SHP77 (cell line): ENCODE data around the gene ALPK1.
"Not testable (repeated sequence)": the region's sequence is repeated elsewhere in the genome, so short reads cannot be mapped to it uniquely, and the experiment has no call there.

Experiments used
- DNase-seq, 2 experiments: peaks; one replicate each; lab custom pipeline; 2025; lab: John Stamatoyannopoulos, UW

The ALPK1 gene

GRCh38 chr4:112378858-112379257, 81.7 kb downstream of the ALPK1 start:
- no peak for DNase-seq

GRCh38 chr4:112379306-112379705, 82.1 kb downstream of the ALPK1 start:
- DNase-seq, result no peak

DNA sequence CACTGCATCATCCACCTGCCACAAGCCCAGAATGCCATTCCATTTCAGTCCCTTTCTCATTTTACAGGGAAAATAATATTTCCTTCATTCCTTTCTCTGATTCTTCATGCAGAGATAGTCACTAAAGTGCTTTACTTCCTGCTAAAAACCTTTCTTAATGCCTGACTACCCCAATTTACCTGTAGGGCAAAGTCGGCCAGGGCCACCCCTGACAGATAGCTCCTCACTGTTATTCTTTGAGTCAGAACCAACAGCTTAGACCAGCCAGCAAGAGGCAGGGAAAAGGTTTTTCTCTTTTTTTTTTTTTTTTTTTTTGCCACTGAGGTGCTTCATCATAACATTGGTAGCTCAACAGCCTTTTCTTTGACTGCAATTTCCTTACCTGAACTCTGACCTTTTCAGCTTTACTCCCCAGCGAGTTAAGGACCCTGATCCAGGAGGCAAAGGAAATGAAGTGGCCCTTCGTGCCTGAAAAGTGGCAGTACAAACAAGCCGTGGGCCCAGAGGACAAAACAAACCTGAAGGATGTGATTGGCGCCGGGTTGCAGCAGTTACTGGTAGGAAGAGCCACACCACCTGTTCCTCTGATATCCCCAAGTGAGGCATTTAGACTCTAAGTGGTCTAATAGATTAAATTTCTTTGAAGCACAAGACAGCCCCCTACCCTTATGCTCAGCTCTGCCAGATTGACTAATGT, 85.0 kb downstream of the ALPK1 start:
- DNase-seq, result no peak

DNA sequence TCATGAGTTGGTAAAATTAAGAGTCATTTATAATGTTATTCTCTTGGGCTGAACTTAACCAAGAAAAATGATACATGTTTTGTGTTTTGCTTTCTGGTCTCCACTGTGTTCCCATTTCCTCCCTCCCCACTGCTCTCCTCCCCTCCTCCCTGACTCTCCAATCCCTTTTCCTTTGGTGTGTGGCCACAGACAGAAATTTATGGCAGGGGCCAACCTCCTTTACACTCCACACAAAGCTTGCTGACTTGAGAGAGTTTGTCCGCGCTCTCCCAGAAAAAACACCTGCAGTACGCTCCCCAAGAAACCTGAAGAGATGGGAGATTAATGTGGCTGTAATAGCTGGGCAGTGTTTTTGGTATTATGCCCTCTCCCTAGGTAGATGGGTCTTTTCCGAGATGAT, 88.9 kb downstream of the ALPK1 start:
- DNase-seq, result no peak

GRCh38 chr4:112402098-112402497, 104.9 kb downstream of the ALPK1 start:
- no peak for DNase-seq

DNA sequence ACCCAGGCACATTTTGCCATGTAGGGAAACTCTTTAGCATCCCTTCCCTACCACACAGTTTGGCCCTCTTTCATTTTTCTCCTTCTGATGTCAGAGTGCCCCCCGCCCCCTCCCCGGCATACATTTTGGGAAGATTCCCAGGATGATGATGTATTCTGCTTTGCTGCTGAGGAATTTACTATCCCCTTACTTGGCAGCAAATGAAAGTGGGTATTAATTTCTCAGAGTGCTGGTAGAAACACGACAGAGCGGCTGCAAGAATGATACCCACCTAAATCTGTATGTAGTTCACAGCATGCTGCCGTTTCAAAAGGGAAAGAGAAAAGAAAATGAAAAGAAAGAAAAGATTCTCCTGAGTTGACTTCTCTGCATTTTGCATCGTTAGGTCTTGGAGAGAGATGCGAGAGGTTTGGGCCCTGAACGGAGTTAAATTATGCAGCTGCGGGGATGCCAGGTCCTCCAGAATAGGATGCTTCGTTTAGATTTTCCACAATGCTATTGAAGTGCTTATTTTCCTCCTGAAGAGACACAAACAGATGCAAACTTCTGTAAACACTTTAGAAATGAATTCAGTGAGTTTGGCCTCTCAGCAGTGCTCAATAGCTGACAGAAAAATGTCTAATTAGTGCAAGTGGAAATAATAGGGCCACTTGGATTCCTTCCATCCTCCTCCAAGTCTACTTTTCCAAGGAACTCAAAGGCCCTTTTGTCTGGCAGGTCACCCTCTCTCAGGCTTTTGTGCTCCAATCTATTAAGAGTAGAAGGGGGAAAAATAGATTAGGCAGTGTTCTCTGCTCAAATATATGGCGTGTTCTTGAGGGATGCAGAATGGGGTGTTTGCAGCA, 106.2 kb downstream of the ALPK1 start:
- DNase-seq, result no peak

GRCh38 chr4:112410364-112410763, 113.2 kb downstream of the ALPK1 start:
- no peak for DNase-seq

GRCh38 chr4:112410804-112411203, 113.6 kb downstream of the ALPK1 start:
- no peak for DNase-seq

DNA sequence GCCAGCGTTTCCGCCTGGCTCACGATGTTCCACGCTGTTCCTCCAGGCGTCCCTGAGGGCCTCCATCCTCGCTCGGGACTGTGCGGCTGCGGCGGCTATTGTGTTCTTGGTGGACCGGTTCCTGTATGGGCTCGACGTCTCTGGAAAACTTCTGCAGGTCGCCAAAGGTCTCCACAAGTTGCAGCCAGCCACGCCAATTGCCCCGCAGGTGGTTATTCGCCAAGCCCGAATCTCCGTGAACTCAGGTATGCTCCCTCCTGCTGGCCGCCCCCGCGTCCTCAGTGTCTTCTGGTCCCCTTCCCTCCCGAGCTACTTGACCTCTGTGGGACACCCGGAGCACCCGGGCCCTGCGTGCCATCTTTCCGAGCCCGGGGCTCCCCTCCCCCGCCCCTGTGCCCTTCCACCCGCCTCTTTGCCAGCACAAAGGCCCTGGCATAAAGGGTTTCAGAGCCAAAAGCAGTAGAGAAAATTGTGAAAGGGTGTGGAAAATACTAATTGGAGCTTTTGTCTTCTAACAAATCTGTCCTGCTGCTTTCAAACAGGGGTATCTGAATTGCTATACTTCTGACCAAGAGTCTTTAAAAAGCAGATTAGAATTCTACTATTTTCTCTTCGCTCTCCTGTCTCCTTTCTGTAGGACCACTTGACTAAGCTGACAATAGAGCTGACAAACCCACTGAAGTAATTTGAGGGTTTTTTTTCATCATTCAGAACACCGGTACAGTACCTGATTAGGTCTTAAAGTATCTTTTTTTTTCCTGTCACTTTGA, 114.8 kb downstream of the ALPK1 start:
- no peak for DNase-seq

DNA sequence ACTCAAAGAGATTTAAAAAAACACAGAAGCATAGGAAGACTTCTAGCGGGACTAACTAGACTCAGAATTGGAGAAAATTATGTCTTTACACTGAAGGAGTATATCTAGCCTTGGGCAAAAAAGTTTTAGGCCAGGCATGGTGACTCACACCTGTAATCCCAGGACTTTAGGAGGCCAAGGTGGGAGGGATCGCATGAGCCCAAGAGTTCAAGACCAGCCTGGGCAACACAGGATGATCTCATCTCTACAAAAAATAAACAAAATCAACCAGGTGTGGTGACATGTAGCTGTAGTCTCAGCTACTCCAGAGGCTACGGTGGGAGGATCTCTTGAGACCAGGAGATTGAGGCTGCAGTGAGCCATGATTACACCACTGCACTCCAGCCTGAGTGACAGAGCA, 119.3 kb downstream of the ALPK1 start:
- no peak for DNase-seq

GRCh38 chr4:112418092-112418491, 120.9 kb downstream of the ALPK1 start:
- DNase-seq, result no peak

- DNase-seq, result no peak
Observed at GRCh38 chr4:112421911-112422310, 124.7 kb downstream of the ALPK1 start.

DNA sequence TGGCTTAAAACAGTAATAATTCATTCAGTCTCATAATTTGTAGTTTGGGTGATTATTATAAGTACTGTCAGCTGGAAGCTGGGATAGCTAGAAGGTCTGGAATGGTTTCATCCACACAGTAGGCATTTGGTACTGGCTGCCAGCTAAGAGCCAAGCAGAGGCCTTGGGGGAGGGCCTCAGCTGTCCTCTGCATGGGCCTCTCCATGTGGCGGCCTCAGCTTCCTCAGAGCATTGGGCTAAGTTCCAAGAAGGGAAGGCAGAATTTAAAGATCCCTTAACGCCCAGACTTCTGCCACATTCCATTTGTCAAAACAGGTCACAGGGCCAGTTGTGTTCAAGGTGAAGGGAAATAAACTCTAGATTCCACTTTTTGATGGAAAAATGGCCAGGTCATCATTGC, 125.5 kb downstream of the ALPK1 start:
- no peak for DNase-seq

- DNase-seq, result no peak
Observed at GRCh38 chr4:112423591-112423990, 126.4 kb downstream of the ALPK1 start.

DNA sequence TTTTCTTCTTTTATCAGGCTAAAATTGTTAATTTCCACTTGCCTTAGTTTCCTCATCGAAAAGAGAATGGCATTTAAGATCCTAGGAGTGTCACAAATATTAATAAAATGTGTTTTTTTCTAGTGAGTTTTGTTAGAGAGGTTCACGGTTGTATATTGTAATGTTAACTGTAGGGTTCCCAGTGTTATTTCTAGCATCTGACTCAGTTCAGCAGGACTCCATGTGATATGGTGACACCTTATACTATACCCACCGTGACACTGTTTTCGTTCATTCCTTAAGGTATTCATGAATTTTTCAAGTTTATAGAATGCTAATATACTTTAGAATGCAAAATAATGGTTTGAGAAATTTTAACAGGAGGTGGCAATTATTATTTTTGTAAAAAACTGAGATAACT, 128.7 kb downstream of the ALPK1 start:
- DNase-seq, result no peak

GRCh38 chr4:112426416-112426815, 129.2 kb downstream of the ALPK1 start:
- no peak for DNase-seq

- no peak for DNase-seq
Observed at GRCh38 chr4:112431158-112431557, 134.0 kb downstream of the ALPK1 start.

DNA sequence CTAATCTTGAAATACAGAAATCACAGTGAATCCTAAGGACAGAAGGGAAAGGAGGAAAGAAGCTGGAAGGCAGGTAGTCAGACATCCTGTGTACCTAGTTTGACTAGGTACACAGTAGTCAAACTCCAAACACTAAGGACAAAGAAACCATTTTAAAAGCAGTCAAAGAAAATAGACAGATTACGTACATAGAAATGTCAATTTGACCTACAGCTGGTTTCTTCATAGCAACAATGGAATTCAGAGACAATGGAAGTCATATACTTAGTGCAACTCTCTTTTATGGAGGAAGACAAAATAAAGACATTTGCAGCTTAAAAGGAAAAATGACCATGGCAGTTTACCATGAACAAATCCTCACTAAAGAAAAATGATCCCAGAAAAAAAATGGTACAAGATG, 139.8 kb downstream of the ALPK1 start:
- DNase-seq, result no peak

DNA sequence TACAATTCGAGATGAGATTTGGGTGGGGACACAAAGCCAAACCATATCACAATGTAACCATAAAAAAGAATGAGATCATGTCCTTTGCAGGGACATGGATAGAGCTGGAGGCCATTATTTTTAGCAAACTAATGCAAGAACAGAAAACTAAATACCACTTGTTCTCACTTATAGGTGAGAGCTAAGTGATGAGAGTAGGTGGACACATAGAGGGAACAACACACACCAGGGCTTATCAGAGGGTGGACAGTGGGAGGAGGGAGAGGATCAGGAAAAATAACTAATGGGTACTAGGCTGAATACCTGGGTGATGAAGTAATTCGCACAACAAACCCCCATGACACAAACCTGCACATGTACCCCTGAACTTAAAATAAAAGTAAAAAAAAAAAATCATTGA, 145.1 kb downstream of the ALPK1 start:
- DNase-seq, result not testable (repeated sequence)

- no peak for DNase-seq
Observed at GRCh38 chr4:112448306-112449132, 151.3 kb downstream of the ALPK1 start.

- no peak for DNase-seq
Observed at GRCh38 chr4:112449708-112450107, 152.5 kb downstream of the ALPK1 start.

GRCh38 chr4:112451104-112451503, 153.9 kb downstream of the ALPK1 start:
- no peak for DNase-seq
